PC-9 (cell line): ENCODE measurements around the gene ANGPTL2. TPM values are rescaled to one million over a fixed set of nuclear protein-coding genes. Genes with fewer than 3 reads are reported as not detected.

Experiments used
- BruUV-seq: library from RNA; stranded (reverse); fragments of 400-500 nt; replicated peaks from 2 replicates; lab custom pipeline; 2021; lab: Mats Ljungman, UMichigan
- CTCF ChIA-PET: fragments of 300-600 bp; sonication (Branson Sonifier 250); formaldehyde crosslinking; loops from one replicate; lab custom pipeline; 2022; ENCODE audit warnings: antibody characterized with exemption; lab: Charles Lee
- POLR2A ChIA-PET: fragments of 300-600 bp; sonication (Branson Sonifier 250); formaldehyde crosslinking; loops from one replicate; lab custom pipeline; 2022; ENCODE audit warnings: antibody characterized with exemption; ENCODE audit not compliant: unreplicated experiment; lab: Charles Lee
- DNase-seq, 2 experiments: peaks; one replicate each; pipeline versions ENCODE4 v3.0.0 to v3.0.0-alpha.2; 2015 to 2022; ENCODE audit warnings: mixed read lengths in 1 of 2
- H2AFZ ChIP-seq: fragments of 200-600 bp; sonication (generic); 2 replicates; pipeline ENCODE4 v1.8.1; 2017; ENCODE audit warnings: antibody characterized with exemption
- H3F3A ChIP-seq: fragments of 200-600 bp; sonication (generic); 2 replicates; pipeline ENCODE4 v1.8.1; 2017; ENCODE audit warnings: antibody characterized with exemption, mild to moderate bottlenecking, low read depth; ENCODE audit not compliant: insufficient read depth
- H3K27ac ChIP-seq: fragments of 200-600 bp; sonication (generic); 2 replicates; pipeline ENCODE4 v1.6.1; 2016; ENCODE audit warnings: mixed run types
- H3K27me3 ChIP-seq: fragments of 200-600 bp; sonication (generic); 2 replicates; pipeline ENCODE4 v1.6.1; 2016; ENCODE audit warnings: low read depth, mixed run types; ENCODE audit not compliant: insufficient read depth
- H3K36me3 ChIP-seq: fragments of 200-600 bp; sonication (generic); 2 replicates; pipeline ENCODE4 v1.6.1; 2016; ENCODE audit warnings: low read depth, mixed run types
- H3K4me1 ChIP-seq: fragments of 200-600 bp; sonication (generic); replicated peaks from 2 replicates; pipeline ENCODE4 v1.6.1; 2016; ENCODE audit warnings: mixed run types; ENCODE audit not compliant: insufficient read depth
- H3K4me2 ChIP-seq: fragments of 200-600 bp; sonication (generic); 2 replicates; pipeline ENCODE4 v1.6.1; 2017; ENCODE audit warnings: mixed run types
- H3K4me3 ChIP-seq: fragments of 200-600 bp; sonication (generic); 2 replicates; pipeline ENCODE4 v1.6.1; 2016; ENCODE audit warnings: mixed run types
- H3K79me2 ChIP-seq: fragments of 200-600 bp; sonication (generic); 2 replicates; pipeline ENCODE4 v1.6.1; 2017; ENCODE audit warnings: low read depth, mixed run types
- H3K9me2 ChIP-seq: fragments of 200-600 bp; sonication (generic); 2 replicates; pipeline ENCODE4 v1.8.1; 2017; ENCODE audit warnings: mild to moderate bottlenecking; ENCODE audit not compliant: insufficient read depth
- H3K9me3 ChIP-seq: fragments of 200-600 bp; sonication (generic); 2 replicates; pipeline ENCODE4 v1.8.1; 2016; ENCODE audit warnings: low read depth; ENCODE audit not compliant: insufficient read depth
- H4K20me1 ChIP-seq: fragments of 200-600 bp; sonication (generic); 2 replicates; pipeline ENCODE4 v1.8.1; 2017; ENCODE audit not compliant: insufficient read depth
- CTCF ChIP-seq: fragments of 200-600 bp; sonication (generic); conservative IDR thresholded peaks from 2 replicates; pipeline ENCODE4 v1.6.1; 2017; ENCODE audit warnings: mixed run types, antibody characterized with exemption, mild to moderate bottlenecking, moderate library complexity
- EZH2 ChIP-seq: fragments of 200-600 bp; sonication (generic); IDR thresholded peaks from 2 replicates; pipeline ENCODE4 v1.8.0; 2017; ENCODE audit warnings: antibody characterized with exemption, low read depth
- intact Hi-C: fragments of 100-400 bp; cut with micrococcal nuclease; formaldehyde crosslinking; loops from one replicate; pipeline ENCODE4 v1.10.0; 2022; ENCODE audit not compliant: unreplicated experiment
- total RNA-seq: library from RNA; stranded (reverse); gene quantifications from 2 replicates; pipeline ENCODE4 v1.2.3, GENCODE V29; 2021

ANGPTL2 gene
- total RNA-seq, 1 experiment from 2014 or later = 0.13 TPM

GRCh38 chr9:127149463-127150390, 27.3 kb upstream of the ANGPTL2 start:
- H3K4me1 ChIP-seq = no peaks in the 10 kb centered on the region
- 0 out of 2 replicates have a peak, but pooled peaks cover 3% of the 10 kb centered on the region for H3F3A ChIP-seq
- H4K20me1 ChIP-seq = no peaks in the 10 kb centered on the region

GRCh38 chr9:127149010-127149409, 26.6 kb upstream of the ANGPTL2 start:
- Histone ChIP-seq H3K9me3 (no peaks in the 10 kb centered on the region), H3K27me3 (no peaks in the 10 kb centered on the region), H3K36me3 (no peaks in the 10 kb centered on the region), H3F3A (0 out of 2 replicates have a peak, but pooled peaks cover 3% of the 10 kb centered on the region), H3K4me1 (no peaks in the 10 kb centered on the region), H3K9me2 (no peaks in the 10 kb centered on the region), H2AFZ (no peak overlapping the region), H3K79me2 (no peaks in the 10 kb centered on the region), H3K4me2 (no peak overlapping the region), H3K27ac (no peak overlapping the region), H4K20me1 (no peaks in the 10 kb centered on the region), H3K4me3 (no peak overlapping the region)
- BruUV-seq = no TSS peak
- ChIA-PET CTCF (interaction anchor here (0.6 kb wide), 1 partner anchor 36 kb away, joined by 3 read pairs; no protein-coding TSS in a partner anchor), POLR2A (no interaction called here)
- TF ChIP-seq CTCF (no peak), EZH2 (no peak)
- no peak for DNase-seq
- intact Hi-C loops = no loop called here

More at GRCh38 chr9:127149463-127150390, 27.3 kb upstream of the ANGPTL2 start:
- H3K27ac ChIP-seq = no peak overlapping the region
- no peaks in the 10 kb centered on the region for H3K9me2 ChIP-seq
- intact Hi-C loops = no loop called here
- H3K4me3 ChIP-seq = no peak overlapping the region
- H3K79me2 ChIP-seq = no peaks in the 10 kb centered on the region
- POLR2A ChIA-PET = no interaction called here
- BruUV-seq = no TSS peak
- H3K27me3 ChIP-seq = no peaks in the 10 kb centered on the region
- H2AFZ ChIP-seq = no peak overlapping the region
- TF ChIP-seq CTCF = no peak
- no peak for TF ChIP-seq EZH2
- no peak for DNase-seq
- CTCF ChIA-PET = interaction anchor here (0.6 kb wide), 1 partner anchor 35 kb away, joined by 3 read pairs; no protein-coding TSS in a partner anchor
- no peak overlapping the region for H3K4me2 ChIP-seq
- no peaks in the 10 kb centered on the region for H3K9me3 ChIP-seq
- no peaks in the 10 kb centered on the region for H3K36me3 ChIP-seq

- Histone ChIP-seq H3F3A (0 out of 2 replicates have a peak, but pooled peaks cover 3% of the 10 kb centered on the region), H3K9me2 (no peaks in the 10 kb centered on the region), H3K4me1 (no peaks in the 10 kb centered on the region), H3K36me3 (no peaks in the 10 kb centered on the region), H3K27me3 (no peaks in the 10 kb centered on the region), H3K27ac (no peak overlapping the region), H3K4me3 (no peak overlapping the region), H3K9me3 (no peaks in the 10 kb centered on the region), H4K20me1 (no peaks in the 10 kb centered on the region), H2AFZ (no peak overlapping the region), H3K4me2 (no peak overlapping the region), H3K79me2 (no peaks in the 10 kb centered on the region)
- CTCF ChIA-PET = no interaction called here
- no TSS peak for BruUV-seq
- TF ChIP-seq EZH2 (no peak), CTCF (no peak)
- DNase-seq = no peak
- intact Hi-C loops = no loop called here
- POLR2A ChIA-PET = interaction anchor here (0.6 kb wide), 1 partner anchor 22 kb away, joined by 3 read pairs; no protein-coding TSS in a partner anchor
Measured at GRCh38 chr9:127148014-127148413, 25.6 kb upstream of the ANGPTL2 start.
